C4-2B (cell line): ENCODE data around the gene KRT32.

Source experiments
- CTCF ChIP-seq: fragments of 450-650 bp; conservative IDR thresholded peaks from 2 replicates; pipeline ENCODE4 v1.5.1; 2017; ENCODE audit warnings: mild to moderate bottlenecking
- ZFX ChIP-seq: fragments of 450-650 bp; IDR thresholded peaks from 2 replicates; pipeline ENCODE4 v1.6.1; 2017

- TF ChIP-seq ZFX (no peak), CTCF (no peak)
These were observed 49.1 kb upstream of the KRT32 start for GRCh38 chr17:41516147-41516829.
